ENCODE measurements around the gene TREM2.

GRCh38 chr6:41177287-41177686, 14.4 kb upstream of the TREM2 start:
- TF ChIP-seq CTCF (IDR thresholded peaks at IDR 0.05; ENCODE audit: control extremely low read depth in 1 of 3, insufficient read depth in 1 of 3, low read depth in 1 of 3, low read length in 3 of 3) (no peak), CEBPB (IDR thresholded peaks at IDR 0.05; ENCODE audit: low read depth, low read length) (no peak), RXRA (IDR thresholded peaks at IDR 0.05; ENCODE audit: insufficient read depth, low read depth, low read length) (no peak), TBP (IDR thresholded peaks at IDR 0.05; ENCODE audit: low read depth, low read length) (no peak), PHF8 (conservative IDR thresholded peaks at IDR 0.05; ENCODE audit: low read depth, low read length) (no peak), KDM5A (IDR thresholded peaks at IDR 0.05; ENCODE audit: low read length) (no peak), EP300 (IDR thresholded peaks at IDR 0.05; ENCODE audit: borderline replicate concordance in 1 of 2, low read depth in 2 of 2, low read length in 2 of 2) (no peak), RBBP5 (IDR thresholded peaks at IDR 0.05; ENCODE audit: borderline replicate concordance, low read depth, low read length) (no peak), MAX (IDR thresholded peaks at IDR 0.05) (no peak), CHD2 (IDR thresholded peaks at IDR 0.05; ENCODE audit: low read length) (no peak), GTF2F1 (IDR thresholded peaks at IDR 0.05; ENCODE audit: borderline replicate concordance, low read depth, low read length) (no peak), CHD1 (IDR thresholded peaks at IDR 0.05; ENCODE audit: low read depth, low read length) (no peak), POLR2AphosphoS5 (IDR thresholded peaks at IDR 0.05; ENCODE audit: low read depth, low read length) (no peak), SAP30 (IDR thresholded peaks at IDR 0.05; ENCODE audit: insufficient read depth, insufficient replicate concordance, low read length) (no peak)
